Cardiac septum (tissue), 1 donor: Measurements from ENCODE around the gene MAP7D1. TPM values are rescaled to one million over a fixed set of nuclear protein-coding genes. Genes with fewer than 3 reads are reported as not detected.
A peak's percentile ranks its signal among the peaks of the same experiment; 100 is the strongest.
"Not testable (repeated sequence)": the region's sequence is repeated elsewhere in the genome, so short reads cannot be mapped to it uniquely, and the experiment has no call there.

Experiments used
- DNase-seq: peaks from one replicate; pipeline ENCODE4 v3.0.0-alpha.2; 2020; ENCODE audit warnings: low spot score
- intact Hi-C: fragments of 100-400 bp; cut with DNase I; formaldehyde crosslinking; loops from one replicate; pipeline ENCODE4 v1.14.0; 2022
- total RNA-seq: library from RNA; stranded (reverse); fragmentation: NEBNext Ultra II Directional; extraction: Animal tissue kit (Norgen Biotek cat#: 25700); gene quantifications from one replicate; pipeline ENCODE4 v1.2.1, GENCODE V29; 2021
- donor health status: DM: no; HTN: no; CAD: no.

MAP7D1 gene
- total RNA-seq, 1 donor from 2014 or later = 262 TPM

- DNase-seq = no peak
- intact Hi-C loops = loop anchor here (1.0 to 5.0 kb wide), 5 partner anchors 38 to 217 kb away; partner anchors contain the start of gene THRAP3
Measured at GRCh38 chr1:36149973-36150295, 6.0 kb upstream of the MAP7D1 start.

DNA sequence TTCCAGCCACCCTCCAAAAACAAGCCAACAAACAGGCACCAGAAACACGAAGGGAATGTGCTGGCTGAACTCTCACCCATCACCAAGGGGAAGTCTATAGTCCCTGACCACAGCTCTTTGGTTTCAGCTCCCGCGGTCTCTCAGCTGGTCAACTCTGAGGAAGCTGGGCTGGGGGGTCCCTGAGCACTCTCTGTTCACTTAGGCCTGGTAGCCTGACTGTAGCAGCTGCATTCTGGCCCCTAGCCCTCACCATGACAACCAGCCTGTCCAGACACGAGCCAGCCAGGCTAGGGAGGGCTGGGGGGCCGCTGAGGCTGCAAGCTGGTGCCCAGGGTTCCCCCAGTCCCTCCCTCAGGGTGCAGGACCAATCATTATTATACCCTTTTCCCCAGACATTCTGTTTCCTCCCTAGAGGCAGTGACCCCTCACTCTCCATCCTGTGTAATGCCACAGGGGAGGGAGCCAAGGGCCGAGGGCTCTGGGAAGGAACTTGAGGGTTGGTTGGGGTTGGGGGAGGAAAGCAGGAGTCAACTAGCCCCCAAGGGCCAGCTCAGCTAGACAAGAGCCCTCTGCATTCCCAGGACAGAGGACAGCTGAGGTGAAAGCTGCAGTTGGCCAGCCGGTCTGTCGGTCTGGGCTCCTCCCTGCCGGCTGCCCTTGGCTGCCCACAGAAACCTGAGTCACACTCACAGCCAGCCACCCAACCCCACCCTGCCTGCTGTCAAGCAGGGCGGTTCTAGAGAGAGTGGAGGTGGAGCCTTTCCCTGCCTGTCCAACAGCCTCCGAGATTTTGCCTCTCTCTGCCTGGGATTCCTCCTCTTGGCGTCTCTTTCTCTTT, 5.4 kb upstream of the MAP7D1 start:
- intact Hi-C loops = no loop called here
- peak; percentile 97 for DNase-seq

GRCh38 chr1:36151134-36151844, 4.7 kb upstream of the MAP7D1 start:
- intact Hi-C loops = no loop called here
- no peak for DNase-seq

- no peak for DNase-seq
- intact Hi-C loops = no loop called here
Measured at GRCh38 chr1:36151845-36152203, 4.1 kb upstream of the MAP7D1 start.

DNA sequence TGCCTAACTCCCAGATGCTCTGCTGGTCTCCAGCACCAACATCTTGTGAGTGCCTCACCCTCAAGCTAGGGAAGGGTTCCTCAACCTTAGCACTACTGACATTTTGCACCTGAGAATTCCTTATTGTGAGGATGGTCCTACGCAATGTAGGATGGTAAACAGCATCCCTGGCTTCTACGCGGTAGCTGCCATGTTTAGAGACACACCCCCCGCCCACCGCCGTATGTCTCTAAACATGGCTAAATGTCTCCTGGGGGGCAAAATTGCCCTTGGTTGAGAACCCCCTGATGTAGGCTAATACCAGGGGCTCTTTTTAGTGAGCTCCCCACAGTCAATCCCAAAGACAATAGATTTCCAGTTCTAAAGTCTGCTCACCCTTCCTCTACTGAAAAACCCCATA, 2.5 kb upstream of the MAP7D1 start:
- no peak for DNase-seq
- intact Hi-C loops = no loop called here

DNA sequence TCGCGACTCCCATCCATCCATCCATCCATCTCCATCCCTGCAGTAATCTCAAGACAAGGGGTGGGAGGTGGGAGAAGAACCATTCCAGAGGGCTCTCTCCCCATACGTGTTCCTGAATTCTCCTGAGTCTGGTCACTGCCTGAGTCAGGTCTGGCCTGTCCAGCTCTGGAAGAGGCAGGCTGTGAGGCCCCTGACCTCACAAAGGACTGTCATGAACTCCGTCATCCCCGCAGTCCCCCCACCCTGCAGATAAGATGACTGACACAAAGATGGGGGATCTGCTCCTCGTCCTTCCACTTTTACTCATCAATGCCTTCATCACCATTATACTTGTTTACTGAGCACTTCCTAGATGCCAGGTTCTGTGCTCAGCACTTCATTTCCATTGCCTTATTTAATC, 1.6 kb upstream of the MAP7D1 start:
- intact Hi-C loops = no loop called here
- DNase-seq = no peak

GRCh38 chr1:36154765-36155407, 1.1 kb upstream of the MAP7D1 start:
- DNase-seq = no peak
- intact Hi-C loops = no loop called here

DNA sequence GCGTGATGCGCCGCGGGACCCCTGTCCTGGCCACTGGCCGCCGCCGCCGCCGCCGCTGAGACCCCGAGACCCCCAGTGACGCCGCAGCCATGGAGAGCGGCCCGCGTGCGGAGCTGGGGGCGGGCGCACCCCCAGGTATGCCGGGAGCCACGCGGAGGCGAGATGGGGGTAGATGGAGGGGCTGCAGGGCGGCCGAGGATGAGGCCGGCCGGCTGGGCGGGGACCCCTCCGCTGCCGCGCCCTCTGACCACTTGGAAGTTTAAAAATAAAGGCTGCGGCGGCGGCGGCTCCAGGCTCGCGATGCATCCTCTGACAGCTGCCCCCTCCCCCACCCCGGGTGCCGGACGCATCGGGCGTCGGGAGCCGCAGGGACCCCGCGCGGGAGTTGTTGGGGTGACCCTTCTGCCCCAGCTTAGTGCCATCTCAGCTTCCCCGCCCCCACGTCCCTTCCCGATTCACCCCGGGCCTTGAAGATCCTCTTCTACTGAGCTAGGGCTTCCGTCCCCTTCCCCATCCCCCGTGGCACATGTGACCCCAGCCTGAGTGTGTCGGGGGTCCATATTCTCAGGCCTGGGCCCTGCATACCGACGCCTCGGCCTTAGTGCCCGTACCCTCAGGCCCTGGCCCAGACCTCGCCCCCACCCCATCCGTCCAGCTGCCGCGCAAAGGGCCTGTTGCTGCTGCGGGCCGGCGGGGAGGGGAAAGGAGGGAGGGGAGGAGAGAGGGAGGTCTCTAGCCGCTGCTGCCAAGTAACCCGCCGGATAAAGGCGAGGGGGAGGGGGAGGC, 562 bp downstream of the MAP7D1 start:
- peak; percentile 91 for DNase-seq
- intact Hi-C loops = loop anchor here (2.0 kb wide), 3 partner anchors 18 to 230 kb away; partner anchors contain the start of gene THRAP3

- DNase-seq = no peak
- intact Hi-C loops = loop anchor here (2.0 kb wide), 3 partner anchors 17 to 229 kb away; partner anchors contain the start of gene THRAP3
Measured at GRCh38 chr1:36157115-36157903, 1.3 kb downstream of the MAP7D1 start.

DNA sequence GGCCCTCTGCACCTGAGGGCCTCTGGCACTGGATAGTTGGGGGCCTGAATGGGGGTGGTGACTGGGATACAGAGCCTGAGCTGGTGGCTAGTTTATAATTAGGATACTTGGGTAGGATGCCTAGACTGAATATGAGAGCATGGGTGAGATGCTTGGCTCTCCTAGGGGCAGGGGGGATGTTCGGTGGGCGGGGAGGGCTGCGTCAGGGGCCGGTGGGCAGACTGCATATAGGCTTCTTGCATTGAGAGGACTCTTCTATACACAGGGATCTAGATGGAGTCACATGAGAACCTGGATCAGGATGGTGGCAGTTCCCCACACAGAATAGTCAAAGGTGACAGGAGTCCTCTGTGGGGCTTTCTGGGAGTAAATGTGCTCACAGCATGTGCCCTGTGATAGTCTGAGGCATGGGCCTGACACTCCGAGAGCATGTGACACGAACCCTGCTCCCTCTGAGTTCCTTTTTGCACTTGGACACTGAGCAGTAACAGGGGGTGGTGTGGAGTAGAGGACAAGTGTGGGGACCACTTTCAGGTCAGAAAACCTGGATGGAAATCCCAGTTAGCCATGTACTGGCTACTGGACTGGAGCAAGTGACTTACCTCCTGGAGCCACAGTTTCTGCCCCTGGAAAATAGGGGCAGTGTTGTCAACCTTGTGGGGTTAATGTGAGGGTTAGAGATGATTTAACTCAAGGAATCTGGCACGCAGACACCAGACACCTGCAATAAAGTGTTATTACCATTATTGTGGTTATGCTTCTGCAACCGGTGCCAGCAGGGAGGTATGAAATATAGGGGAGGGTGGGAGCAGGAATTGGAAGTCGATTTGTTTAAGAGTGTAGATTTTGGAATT, 2.2 kb downstream of the MAP7D1 start:
- intact Hi-C loops = loop anchor here (2.0 kb wide), 3 partner anchors 17 to 229 kb away; partner anchors contain the start of gene THRAP3
- DNase-seq = no peak

DNA sequence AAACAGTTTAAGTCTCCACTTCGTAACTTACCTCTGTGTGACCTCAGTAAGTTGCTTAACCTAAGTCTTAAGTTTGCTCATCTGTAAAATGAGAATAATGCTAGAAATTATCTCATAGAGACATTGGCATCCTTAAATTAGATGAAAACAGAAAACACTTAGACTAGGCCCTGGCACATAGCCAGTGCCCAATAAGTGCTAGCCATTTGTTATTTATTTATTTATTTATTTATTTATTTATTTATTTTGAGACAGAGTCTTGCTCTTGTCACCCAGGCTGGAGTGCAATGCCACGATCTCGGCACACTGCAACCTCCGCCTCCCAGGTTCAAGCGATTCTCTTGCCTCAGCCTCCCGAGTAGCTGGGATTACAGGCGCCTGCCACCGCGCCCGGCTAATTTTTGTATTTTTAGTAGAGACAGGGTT, 2.9 kb downstream of the MAP7D1 start:
- intact Hi-C loops = not testable (repeated sequence)

GRCh38 chr1:36159614-36160387, 3.8 kb downstream of the MAP7D1 start:
- DNase-seq = no peak
- intact Hi-C loops = no loop called here

More for the DNA sequence above, 2.9 kb downstream of the MAP7D1 start:
- not testable (repeated sequence) for DNase-seq

DNA sequence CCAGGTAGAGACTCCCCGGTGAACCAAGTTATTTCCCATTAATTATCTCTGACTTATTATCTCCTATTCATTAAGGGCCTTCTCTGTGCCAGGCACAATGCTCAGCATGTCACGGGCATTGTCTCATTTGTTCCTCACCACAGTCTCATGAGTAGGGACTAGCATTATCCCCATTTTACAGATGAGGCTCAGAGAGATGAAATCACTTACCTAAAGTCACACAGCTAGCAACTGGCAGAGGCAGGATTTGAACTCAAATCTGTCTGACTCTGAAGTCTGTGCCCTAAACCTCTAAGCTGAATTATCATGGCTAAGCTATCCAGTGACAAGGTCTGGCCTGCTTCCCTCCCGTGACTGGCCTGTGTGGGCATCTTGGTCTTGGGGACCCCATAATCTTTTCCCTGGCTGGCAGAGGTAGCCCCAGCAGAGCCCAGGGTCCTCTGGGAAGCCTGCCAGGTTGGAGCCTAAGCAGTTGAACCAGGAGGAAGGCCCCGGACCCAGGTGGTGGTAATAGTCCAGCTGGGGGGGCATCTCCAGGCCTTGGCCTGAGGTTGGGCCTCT, 4.5 kb downstream of the MAP7D1 start:
- intact Hi-C loops = no loop called here

DNA sequence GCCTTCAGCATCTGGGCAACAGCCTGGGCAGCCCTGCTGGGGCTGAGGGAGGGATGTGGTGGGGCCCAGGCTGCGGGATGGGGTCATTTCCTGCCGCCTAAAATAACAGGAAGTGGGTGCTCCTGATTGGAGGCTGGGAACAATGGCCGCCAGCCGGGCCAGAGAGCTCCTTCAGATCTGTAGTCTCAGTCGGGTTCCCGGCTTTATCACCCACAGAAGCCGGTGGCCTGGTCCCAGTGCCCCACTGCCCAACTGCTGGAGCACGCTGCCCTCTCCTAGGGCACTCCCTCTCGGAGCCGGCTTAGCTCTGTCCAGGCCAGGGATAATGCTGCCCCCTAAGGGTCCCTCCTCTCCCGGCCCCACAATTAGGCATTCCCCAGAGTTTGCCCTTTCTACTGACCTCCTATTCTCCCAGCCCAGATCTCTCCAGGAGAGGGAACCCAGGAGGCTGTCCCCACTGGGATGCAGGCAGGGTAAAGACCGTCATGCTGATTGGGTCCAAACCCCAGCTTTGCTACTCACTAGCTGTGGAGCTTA, 5.1 kb downstream of the MAP7D1 start:
- peak; percentile 84 for DNase-seq
- intact Hi-C loops = no loop called here

More for the DNA sequence above, 4.5 kb downstream of the MAP7D1 start:
- no peak for DNase-seq

GRCh38 chr1:36161641-36162531, 5.9 kb downstream of the MAP7D1 start:
- intact Hi-C loops = no loop called here
- DNase-seq = no peak
